Occipital lobe (tissue), 2 donors: ENCODE measurements around the gene MYLIP. TPM values are rescaled to one million over a fixed set of nuclear protein-coding genes. Genes with fewer than 3 reads are reported as not detected.

Experiments
- DNase-seq: peaks from one replicate; lab custom pipeline; 2025; lab: John Stamatoyannopoulos, UW
- total RNA-seq: library from RNA; depleted of rRNA; stranded (reverse); fragments of >200 nt; gene quantifications from one replicate; pipeline ENCODE4 v1.2.3, GENCODE V29; 2014

Gene MYLIP
- total RNA-seq, 1 donor from 2014 or later = 66.6 TPM

DNA sequence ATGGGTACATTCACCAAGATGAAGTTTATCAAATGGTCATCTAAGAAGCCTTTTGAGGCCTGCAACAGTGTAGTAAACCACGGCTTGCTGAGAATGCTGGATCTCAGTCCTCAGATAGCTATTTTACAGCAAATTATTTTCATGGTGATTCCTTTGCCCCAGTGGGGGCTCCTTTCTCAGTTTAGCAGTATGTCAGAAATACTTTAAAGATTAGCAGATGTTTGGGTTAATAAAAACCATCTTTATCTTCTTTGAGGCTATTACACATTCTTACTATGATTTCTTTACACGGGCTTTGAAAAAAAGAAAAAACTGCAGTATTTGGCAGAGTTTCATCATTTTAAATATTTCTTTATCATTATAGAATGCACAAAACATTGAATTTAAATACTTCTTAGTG is 10.7 kb downstream of the MYLIP start:
- DNase-seq = no peak

DNA sequence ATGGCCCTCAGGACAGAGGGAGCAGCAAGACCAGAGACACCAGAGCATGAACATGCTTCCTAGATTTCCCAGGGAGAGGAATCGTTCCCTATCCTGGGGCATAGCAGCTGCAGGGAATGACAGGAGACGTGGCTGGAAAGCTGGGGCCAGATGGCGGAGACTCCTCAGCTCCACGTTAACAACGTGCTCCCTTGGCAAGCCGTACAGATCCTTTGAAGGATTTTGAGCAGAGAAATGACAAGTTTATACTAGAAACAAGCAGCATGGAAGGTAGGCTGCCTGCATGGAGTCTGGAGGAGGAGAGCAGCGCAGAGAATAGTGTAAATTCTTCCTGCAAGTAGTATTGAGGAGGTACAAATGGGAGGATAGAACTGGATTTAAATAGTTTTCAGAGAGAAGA is 11.7 kb downstream of the MYLIP start:
- no peak for DNase-seq

DNA sequence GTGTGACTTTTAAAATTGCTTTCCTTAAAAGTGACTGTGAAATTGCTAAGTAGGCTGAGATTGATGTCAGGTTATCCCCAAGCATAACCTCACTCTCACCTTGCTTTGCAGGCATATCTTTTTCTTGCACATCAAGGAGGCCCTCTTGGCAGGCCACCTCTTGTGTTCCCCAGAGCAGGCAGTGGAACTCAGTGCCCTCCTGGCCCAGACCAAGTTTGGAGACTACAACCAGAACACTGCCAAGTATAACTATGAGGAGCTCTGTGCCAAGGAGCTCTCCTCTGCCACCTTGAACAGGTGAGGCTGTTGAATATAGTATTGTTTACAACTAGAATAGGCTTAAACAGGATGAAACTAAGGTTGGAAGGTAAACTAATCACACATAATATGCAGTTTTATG is 12.6 kb downstream of the MYLIP start:
- DNase-seq = no peak

DNA sequence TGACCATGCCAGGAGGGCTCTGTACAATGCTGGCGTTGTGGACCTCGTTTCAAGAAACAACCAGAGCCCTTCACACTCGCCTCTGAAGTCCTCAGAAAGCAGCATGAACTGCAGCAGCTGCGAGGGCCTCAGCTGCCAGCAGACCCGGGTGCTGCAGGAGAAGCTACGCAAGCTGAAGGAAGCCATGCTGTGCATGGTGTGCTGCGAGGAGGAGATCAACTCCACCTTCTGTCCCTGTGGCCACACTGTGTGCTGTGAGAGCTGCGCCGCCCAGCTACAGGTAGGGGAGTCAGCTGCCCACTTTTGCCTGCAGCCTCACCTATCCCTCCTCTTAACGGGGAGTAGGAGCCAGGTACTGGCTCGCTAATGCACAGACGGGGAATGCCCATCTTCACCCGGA is 16.2 kb downstream of the MYLIP start:
- no peak for DNase-seq

DNA sequence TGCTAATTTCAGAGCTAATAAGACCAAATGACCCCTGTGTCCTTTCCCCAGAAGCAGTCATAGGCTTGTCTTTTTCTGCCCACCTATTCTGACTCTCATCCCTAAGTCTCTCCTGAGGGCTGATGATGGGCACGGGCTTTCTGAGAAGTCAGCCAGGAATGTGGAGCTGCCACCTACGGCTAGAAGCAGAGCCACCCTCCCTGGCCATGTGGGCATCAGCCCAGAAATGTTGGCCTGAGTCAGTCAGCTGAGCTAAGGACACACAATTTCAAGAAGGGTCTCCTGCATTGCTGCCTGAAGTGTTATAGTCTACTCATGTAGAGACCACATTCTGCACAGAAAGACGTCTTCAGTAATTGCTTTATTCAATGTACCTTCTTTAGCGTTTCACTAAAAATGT is 17.1 kb downstream of the MYLIP start:
- DNase-seq = no peak

DNA sequence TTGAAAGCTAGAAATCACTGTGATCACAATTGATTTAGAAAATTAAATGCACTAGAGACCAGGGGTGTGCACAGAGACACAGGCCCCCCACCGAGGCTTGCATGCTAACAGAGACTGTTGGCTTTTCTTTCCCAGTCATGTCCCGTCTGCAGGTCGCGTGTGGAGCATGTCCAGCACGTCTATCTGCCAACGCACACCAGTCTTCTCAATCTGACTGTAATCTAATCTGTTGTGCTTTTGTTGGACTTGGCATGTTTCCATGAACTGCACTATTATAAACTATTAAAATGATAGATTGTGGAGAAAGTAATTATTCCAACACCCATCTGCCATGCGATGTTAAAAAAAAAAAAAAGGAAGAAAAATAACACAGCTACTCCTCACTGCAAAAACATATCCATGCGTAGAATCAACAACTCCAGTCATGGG is 17.7 kb downstream of the MYLIP start:
- no peak for DNase-seq

DNA sequence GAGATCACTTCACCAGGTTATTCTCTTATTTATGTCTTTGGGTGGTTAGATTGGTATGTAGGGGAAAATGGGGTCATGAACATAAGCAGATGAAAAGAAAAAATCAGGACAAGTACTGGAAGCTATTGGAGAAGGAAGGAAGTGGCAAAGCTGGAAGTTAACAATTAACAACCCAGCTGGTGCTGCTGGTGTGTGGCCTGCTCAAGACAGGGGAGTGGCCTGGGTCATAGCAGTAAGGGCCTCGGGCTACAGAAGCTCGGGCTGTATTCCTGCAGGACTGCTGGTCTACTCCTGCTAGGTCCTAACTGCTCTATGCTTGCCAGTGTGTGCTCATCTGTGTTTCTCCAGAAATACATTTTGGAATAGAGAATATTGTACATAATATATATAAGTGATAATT is 19.6 kb downstream of the MYLIP start:
- no peak for DNase-seq

DNA sequence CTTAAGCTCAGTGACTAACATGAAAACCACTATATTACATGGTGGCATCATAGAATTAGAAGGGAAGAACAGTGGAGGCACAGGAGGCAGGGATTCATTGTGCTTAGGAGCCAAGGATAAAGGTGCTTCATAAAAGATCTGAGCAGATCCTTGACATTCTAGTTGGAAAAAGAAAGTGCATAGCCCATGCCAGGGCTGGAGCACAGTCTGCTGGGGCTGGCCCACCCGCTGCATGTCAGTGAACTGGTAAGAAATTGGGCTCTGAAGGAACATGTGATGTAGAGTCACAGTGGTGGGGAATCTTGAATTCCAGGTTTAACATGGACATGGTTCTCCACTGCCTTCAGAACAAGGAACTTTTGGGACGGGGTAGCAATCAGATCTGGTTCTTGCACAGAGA is 20.4 kb downstream of the MYLIP start:
- DNase-seq = no peak

DNA sequence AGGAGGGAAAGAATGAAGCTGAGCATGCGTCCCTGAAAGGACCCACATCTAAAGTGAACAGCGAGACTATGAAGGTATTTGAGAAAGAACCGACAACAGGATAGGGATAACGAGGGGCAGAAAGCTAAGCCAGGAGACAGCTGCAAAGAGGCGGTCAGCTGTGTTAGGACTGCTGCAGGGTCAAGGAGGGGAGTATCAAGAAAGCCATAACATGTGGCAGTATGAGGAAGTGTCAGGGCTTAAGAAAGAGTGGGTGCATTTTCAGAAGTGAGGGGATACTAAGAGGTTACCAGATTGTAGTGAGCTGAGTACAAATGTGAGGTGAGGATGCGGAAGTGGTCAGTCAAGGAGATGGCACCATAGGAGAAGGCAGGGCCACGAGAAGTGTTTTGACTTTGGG is 21.2 kb downstream of the MYLIP start:
- no peak for DNase-seq

DNA sequence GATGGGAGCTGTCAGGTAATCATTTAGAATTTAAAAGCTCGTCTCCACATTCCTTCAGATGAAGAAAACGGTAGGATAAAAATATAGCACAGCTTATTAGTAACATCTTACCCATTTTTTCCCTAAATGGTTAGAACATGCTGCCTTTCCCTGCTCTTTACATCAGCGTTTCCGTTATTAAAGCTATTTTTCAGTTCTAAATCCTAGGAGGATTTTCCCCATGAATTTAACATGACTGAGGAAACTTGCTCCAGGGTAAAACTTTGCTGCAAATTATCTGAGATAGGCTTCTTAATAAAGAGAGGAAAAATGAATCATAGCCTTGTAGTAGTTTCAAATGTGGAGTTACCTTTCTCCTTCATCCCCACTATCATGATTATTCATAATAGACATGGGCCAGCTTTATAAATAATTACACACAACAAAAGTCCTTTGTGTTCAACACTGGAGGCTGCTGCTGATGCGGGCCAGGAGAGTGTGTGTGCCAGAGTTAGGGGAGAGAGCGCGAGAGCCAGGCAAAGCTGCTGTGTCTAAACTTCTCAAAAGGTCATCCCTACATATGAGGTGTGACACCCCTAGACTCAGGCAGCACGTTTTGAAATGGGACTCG is 24.4 kb downstream of the MYLIP start:
- DNase-seq = no peak

DNA sequence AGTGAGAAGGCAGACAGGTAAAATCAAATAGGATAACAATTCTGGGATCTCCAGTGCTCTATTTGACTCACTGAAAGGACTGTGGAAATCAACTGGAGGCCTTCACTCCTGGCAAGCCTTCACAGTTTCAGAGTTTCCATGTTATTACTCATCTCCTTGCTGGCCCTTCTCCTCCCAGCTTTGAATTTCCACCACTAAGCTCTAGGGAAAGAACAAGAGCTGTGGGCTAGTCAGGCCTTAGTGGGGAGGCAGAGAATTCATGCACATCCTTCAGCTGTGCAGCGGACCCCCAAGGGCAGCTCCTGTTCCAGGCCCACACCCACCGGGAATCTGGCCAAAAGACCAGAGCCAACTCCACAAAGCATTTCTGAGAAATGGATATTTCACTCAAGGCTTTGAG is 26.0 kb downstream of the MYLIP start:
- no peak for DNase-seq

DNA sequence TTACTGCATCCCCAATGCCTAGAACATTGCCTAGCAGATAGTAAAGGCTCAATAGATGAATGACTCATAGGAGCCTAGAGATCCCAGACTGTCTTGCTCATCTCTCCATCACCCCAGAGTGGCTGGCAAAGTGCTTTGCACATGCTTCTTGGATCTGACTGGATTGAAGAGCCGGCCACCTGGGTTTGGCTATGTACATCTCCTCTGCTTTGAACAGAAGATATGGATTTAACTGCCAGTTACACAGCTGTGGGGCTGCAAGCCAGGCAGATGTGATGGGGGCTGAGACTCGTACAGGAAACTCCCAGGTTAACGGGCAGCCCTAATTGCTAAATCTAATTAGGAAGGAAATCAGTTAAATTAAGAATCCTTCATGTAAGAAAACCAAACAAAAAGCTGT is 28.6 kb downstream of the MYLIP start:
- no peak for DNase-seq

DNA sequence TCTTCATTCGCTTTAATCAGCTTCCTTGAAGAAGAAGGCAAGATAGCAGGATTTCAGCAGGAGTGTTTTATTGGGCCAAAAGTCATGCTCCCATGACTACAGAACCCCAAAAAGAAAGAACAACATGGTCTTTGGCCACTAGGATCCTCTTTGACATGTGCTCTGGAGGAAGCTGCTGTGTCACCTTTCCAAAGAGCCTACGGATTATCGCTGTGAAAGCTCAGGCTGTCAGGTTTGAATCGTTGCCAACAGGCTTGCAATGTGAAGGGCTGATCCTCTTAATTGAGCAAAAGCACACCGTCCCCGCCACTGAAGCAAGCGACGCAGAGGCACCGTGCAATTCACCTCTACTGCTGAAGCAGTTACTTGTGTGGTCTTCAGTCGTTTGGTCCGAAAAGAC is 29.0 kb downstream of the MYLIP start:
- DNase-seq = no peak

DNA sequence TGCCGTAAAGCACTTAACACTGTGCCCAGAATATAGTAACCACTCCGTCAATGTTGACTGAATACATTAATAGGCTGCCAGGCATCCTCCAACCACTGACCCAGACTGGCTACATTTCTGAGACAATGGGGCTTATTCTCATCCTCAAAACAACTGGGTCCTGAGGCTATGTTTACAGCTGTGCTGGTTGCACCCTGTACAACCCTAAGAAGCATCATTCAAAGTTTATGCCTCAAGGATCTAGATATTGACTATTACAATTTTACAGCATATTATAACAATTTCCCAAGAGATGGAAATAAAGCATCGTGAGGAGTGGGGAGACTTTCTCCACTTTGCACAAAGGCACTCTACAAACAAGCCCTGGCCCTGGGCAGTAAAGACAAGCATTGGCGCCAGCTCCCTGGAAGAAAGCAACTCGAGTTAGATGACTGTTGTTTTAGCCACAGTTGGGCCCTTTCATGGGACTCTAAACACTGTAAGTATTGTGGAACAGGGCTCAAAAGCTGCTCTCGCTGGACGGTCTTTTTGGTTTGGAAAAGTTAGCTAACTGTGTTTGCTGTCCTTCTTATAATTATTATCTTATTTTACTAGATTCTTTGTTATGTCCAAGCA is 30.2 kb downstream of the MYLIP start:
- peak; percentile 55 for DNase-seq

DNA sequence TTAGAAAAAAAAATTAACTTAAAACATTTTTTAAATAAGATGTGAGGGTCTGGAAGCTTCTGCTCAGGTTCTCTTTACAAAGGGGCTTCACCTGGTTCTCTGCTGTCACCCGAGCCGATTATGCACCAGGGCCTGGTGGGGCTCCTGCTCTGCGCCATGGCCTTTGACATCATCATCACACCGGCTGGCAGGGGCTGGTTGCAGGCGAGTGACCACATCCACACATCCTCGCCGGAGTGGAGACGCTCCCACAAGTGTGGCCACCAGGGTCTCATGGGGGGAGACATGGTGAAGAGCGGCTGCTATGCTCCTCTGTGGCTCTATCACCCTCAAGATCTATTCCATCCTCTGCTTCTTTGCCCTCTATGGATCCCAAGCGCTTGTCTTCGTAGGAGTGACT is 31.9 kb downstream of the MYLIP start:
- DNase-seq = no peak

DNA sequence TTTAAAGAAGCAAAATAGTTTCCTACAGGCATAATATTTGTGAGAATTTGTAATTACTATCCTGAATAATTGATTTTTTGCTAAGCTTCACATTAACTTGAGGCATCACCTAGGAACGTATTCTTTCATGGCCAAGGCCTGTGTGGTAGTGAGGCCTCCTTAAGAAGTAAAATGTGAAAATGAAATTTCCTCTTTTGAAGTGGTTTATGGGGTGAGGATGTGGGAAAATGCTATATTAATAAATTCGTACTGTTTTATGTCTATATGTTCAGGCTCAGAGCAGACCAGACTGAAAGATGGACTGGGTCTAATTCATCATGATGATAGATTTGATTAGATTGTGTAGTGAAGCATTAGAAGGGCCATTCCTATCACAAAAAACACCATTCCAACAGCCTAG is 33.1 kb downstream of the MYLIP start:
- DNase-seq = no peak

DNA sequence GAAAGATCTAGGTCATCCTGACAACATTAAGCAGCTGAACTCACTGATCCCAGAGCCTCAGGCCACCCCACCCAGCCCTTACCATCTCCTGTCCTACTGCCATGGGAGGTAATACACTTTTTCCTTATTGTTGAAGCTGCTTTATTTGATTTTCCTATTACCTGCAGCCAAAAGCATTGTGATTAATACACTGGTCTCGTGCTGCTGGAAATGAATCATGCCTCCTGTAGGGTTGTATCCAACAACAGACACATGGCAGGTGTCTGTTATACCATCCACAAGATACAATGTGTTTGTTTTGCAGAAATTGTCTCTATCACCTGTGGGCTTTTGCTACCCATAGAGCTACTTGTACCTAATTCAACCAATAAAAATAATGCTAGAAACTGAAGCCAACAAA is 34.2 kb downstream of the MYLIP start:
- no peak for DNase-seq

DNA sequence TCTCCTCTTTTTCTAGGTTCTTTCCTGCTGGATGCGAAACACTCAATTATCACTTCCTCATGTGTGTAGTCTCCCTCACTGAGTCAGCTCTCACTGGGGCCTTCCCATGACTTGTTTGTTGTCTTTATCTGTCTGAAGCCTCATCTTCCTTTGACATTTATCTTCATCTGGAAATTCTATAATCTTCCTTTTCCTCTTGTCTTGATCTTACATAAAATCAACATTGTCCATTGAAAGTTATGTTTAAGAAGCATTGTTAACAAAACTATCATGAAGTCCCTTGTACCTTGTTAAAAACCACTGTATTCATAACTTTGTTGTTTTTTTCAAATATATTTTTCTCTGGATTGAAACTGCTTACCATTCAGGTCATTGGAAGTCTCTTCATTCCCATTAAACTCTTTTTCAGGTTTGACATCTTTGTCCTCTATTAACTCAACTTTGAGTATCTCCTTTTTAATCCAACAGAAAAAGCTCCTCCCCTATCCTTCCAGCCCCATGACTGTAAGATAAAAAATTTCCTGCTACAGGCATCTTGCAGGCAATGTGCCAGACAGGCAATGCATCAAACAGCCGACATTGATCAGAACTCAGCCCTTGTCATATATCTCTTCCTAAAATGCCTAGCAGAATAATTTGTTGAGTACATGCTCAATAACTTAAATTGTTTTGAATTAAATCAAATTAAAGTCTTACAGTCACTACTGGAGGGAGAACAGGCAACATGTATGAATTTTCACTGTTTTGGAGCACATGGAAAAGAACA is 34.8 kb downstream of the MYLIP start:
- DNase-seq = no peak

DNA sequence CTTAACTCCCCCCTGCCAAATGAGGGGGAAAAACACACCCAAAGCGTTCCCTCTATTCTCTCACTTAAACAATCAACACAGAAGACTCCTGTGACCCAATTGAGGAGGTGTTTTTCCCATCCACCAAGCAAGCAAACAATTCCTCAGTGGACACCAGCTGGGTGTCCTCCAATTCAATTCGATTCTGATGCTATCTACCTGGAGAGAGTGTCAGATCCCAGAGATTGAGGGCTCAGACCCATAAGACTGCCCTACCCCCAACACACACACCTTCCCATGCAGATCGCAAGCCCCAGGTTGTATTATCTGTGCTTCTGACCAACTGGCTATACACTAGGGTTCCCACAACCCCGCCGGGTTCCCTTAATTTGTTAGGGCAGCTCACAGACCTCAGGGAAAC is 36.8 kb downstream of the MYLIP start:
- no peak for DNase-seq

DNA sequence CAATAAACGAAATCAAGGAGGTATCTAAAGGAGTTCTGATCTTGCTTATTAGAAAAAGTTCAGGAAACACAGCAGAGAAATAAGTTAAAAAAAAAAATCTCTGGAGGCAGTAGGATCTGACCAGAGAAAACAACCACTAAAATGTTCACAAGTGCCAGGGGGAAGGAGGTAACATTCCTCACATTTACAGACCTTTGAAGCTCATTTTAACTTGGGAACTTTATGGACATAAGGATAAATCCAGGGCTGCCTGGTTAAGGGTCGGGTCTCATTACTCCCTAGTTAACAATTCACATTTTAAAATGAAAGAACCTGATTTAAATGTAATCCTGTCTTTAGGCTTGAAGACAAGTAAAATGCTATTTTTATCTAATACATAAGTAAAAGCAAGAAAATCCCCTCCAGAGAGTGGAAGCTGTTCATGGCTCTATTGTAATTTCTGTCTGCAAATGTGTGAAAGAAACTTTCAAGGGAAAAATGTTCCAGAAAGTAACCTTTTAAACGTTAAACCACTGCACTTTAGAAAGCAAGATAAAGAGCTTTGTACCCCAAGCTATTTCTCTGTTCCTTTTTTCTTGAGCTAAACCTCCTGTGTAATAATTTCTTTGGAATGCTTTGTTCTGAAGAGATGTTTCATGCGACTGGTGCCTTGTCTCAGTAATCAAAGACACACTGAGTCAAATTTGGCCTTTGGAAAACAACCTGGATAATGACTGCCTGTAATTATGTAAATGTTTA is 38.2 kb downstream of the MYLIP start:
- no peak for DNase-seq

DNA sequence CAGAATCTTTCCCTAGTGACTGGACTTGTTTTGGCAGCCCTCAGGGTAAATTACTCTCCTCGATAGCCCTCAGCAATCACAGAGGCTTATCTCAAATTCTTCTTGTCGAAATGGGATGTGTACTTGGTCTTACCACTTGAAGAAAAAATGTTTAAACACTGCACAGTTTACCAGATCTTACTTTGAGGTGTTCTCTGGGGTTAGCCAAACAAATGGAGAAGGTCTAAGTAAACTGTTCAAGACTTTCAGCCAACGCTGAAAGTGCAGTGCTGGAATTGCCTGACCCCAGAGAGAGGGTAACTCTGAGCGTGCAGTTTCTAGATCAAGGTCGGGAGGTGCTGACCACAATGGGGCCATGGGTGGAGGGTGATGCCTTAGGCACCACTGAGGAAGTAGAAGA is 39.2 kb downstream of the MYLIP start:
- DNase-seq = no peak

DNA sequence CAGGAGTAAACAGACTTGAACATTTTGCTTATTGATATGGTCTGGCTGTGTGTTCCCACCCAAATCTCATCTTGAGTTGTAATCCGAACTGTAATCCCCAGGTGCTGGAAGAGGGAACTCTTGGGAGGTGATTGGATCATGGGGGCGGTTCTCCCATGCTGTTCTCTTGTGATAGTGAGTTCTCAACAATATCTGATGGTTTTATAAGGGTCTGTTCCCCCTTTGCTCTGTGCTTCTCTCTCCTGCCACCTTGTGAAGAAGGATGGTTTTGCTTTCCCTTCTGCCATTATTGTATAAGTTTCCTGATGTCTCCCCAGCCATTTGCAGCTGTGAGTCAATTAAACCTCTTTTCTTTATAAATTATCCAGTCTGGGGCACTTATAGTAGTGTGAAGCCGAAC is 40.0 kb downstream of the MYLIP start:
- no peak for DNase-seq
